HL-60/S4 treated with phorbol 12-myristate 13-acetate at 8.2 ng/mL for 4 days and 3 days (cell line): ENCODE data around the gene CEP83.
"Not testable (repeated sequence)": the region's sequence is repeated elsewhere in the genome, so short reads cannot be mapped to it uniquely, and the experiment has no call there.

Experiments
- in situ Hi-C: fragments of 300-500 bp; cut with MboI; formaldehyde crosslinking; loops from 2 replicates; pipeline ENCODE4 v1.15.0; 2022; ENCODE audit warnings: low sequenced_read_pairs

CEP83 gene, protein sequence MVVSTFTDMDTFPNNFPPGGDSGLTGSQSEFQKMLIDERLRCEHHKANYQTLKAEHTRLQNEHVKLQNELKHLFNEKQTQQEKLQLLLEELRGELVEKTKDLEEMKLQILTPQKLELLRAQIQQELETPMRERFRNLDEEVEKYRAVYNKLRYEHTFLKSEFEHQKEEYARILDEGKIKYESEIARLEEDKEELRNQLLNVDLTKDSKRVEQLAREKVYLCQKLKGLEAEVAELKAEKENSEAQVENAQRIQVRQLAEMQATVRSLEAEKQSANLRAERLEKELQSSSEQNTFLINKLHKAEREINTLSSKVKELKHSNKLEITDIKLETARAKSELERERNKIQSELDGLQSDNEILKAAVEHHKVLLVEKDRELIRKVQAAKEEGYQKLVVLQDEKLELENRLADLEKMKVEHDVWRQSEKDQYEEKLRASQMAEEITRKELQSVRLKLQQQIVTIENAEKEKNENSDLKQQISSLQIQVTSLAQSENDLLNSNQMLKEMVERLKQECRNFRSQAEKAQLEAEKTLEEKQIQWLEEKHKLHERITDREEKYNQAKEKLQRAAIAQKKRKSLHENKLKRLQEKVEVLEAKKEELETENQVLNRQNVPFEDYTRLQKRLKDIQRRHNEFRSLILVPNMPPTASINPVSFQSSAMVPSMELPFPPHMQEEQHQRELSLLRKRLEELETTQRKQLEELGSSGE

DNA sequence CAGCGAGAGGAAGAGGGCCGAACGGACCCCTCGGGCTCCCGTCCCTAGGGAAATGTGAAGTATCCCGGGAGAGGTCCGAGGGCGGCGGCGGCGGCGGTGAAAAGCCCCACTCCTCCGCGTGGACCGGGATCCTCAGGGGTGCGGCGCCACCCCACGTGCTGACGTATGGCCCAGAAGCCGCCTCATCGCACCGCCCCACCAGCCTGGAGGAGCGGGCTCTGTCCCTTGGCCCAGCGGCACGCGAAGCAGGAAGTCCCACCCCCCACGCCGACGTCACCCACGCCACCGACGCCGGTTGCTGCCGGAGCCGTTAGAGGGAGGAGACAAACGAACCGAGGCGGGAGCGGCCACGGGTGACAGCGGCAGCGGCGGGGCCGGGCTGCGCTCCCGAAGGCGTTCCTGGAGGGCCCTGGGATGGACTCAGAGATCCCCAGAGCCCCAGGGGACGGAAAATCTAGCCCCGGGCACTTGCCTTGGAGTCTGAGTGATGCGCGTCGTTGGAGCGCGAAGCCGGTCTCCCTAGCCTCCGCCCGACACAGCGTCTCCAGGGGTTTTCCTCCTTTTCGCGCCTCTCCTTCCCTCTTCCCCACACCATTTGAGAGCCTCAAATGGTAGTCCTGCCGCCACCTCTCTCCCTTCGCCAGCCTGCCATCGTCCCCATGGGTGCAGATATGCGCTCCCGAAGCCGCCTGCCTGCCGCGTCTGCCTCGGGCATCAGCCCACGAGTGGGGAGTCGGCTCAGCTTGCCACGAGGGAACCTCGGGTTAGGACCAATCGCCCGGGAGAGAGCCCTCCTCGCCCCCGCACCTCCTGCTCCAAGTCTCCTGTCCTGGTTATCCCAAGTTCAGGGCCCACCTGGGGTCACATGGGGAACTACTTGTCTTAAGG, at the start of gene CEP83:
Gene CEP83 (minus strand): TSS at position 140 of the 888 bp plus-strand sequence. CDS start 47,377 bp downstream, outside the sequence.
- in situ Hi-C loops: no loop called here

GRCh38 chr12:94509317-94509716, 49.6 kb upstream of the CEP83 start:
- in situ Hi-C loops: no loop called here

DNA sequence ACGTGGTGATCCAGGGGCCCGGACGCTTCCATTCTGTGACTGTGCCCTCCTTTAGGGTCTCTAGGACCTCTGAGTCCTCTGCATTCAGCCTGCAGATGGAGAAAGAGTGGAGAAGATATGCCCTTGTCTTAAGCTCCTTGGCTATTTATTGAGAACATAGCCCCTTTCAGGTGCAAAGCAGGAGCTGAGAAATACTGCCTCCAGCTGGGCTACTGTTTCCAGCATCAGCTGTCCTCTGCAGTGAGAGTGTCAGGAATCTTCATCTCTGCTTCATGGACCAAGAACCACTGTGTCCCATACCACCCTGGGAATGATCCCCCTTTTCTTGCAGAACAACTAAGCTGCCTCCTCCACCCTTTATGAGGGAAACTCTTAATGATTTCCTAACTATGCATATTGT, 47.8 kb upstream of the CEP83 start:
- in situ Hi-C loops: no loop called here

DNA sequence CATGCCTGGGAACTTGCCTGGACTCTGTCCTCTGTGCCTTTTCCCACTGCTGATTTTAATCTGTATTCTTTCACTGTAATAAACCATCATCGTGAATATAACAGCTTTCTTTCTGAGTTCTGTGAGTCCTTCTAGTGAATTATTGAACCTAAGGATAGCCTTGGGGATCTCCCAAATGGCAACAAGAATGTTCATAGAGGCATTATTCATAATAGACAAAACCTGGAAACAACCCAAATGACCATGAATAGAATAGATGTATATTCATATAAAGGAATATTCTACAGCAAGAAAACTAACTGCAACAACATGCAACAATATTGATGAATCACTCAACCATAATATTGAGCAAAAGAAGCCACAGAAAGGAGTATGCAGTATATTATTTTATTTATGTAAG, 44.7 kb upstream of the CEP83 start:
- in situ Hi-C loops: no loop called here

- in situ Hi-C loops: no loop called here
These were observed 44.0 kb upstream of the CEP83 start for GRCh38 chr12:94503619-94504018.

DNA sequence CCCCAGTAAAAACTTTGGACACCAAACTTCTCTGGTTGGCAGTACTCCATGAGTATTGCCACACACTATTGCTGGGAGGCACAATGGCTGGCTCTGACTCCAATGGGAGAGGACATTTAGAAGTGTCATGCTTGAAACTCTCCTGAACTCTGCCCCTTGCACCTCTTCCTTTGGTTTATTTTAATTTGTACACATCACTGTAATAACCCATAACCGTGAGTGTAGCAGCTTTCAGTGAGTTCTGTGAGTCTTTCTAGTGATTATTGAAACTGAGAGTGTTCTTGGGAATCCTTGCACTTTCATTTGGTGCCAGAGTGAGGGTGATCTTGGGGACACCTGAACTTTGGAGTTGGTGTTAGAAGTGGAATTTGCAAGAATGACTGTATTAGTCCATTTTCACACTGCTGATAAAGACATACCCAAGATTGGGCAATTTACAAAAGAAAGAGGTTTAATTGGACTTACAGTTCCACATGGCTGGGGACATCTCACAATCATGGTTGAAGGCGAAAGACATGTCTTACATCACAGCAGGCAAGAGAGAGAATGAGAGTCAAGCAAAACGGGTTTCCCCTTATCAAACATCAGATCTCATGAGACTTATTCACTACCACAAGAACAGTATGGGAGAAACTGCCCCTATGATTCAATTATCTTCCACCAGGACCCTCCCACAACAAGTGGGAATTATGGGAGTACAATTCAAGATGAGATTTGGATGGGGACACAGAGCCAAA, 41.3 kb upstream of the CEP83 start:
- in situ Hi-C loops: no loop called here

- in situ Hi-C loops: no loop called here
These were observed 39.0 kb upstream of the CEP83 start for GRCh38 chr12:94498698-94499097.

GRCh38 chr12:94498073-94498472, 38.4 kb upstream of the CEP83 start:
- in situ Hi-C loops: no loop called here

DNA sequence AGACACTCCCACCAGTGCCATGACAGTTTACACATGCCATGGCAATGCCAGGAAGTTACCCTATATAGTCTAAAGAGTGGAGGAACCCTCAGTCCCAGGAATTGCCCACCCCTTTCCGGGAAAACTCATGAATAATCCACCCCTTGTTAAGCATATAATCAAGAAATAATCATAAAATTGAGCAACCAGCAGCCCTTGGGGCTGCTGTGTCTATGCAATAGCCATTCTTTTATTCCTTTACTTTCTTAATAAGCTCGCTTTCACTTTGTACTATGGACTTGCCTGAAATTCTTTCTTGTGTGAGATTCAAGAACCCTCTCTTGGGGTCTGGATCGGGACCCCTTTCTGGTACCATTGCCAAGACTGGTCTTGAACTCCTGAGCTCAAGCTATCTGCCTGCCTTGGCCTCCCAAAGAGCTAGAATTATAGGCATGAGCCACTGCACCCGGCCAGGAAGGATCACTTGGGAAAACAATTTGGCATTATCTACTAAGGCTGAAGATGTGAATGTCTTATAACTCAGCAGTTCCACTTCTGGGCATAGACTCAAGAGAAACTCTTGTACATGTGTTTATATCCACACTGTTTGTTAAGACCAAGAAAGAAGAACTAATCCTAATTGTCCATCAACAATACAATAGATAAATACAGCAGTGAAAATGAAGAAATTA, 35.9 kb upstream of the CEP83 start:
- in situ Hi-C loops: no loop called here

DNA sequence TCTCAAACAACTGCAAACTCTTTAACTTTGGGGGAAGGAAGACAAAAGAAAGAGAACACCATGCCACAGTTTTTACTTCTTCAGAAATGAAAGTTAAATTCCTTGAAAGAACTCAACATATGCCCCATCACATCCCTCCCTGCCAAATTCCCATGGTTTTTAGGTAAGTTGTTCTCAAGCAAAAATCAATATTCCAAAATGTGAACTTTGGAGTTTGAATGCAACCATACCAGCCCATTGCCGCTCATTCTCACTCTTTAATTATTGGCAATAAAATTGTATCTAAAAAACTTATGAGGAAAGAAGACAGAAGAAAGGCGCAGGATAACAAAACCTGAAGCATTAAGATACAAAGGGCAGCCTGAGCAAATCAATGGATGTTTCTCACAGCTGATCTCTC, 31.8 kb upstream of the CEP83 start:
- in situ Hi-C loops: no loop called here

- in situ Hi-C loops: no loop called here
These were observed 28.8 kb upstream of the CEP83 start for GRCh38 chr12:94488463-94488862.

DNA sequence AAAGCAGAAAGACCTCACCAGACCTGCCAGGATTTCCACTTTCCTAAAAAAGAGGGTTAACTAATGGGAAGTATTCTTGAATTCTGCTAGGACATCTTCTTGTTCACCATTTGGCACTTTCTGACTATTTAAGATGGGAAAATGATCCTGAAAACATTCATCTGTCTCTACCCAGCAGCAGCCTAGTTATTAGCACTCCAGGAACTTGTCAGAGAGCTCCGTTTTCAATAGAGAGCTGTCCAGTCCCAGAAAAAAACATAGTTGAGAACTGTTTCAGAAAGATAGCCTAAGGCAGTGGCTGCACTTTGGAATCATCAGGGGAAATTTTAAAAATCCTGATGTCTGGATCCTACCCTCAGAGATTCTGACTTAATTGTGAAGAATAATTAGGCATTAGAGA, 22.1 kb upstream of the CEP83 start:
- in situ Hi-C loops: no loop called here

GRCh38 chr12:94469522-94469921, 9.9 kb upstream of the CEP83 start:
- in situ Hi-C loops: no loop called here

- in situ Hi-C loops: no loop called here
These were observed 921 bp upstream of the CEP83 start for GRCh38 chr12:94460616-94460959.

DNA sequence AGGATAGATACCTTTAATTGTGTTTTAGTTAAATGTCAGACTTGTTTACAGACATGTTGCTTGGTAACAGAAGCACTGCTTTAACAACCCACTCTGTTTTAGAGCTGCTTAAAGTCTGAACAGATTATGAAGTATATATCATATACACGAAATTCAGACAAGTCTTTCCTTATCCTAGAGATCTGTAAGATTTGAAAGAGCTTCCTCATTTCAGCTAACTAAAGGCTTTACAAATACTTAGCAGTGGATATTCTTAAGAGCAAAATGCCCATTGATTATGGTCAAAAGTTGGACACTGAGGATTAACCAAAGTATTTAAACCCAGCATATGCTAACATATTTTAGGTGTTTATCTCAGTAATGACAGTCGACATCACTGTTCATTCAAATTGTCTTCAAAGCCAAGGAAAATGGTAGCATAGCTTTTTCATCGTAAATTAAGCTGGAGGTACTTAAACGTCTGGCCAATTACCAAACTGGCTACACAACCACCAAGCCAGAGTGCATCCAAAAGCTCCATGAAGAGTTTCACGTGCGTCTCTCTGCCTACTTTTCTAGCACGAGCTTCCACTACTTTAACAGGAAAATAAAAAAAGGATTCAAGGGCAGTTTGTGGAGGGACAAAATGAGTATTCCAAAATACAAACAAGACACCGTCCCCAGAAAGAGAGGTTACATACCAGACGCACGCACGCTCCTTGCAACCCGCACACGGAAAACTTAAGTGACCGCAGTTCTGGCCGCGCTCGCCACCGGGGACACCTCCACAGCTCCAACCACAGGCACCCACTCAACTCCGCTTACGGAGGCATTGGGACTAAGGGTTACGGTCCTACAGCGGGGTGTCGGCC, 565 bp downstream of the CEP83 start:
- in situ Hi-C loops: no loop called here

DNA sequence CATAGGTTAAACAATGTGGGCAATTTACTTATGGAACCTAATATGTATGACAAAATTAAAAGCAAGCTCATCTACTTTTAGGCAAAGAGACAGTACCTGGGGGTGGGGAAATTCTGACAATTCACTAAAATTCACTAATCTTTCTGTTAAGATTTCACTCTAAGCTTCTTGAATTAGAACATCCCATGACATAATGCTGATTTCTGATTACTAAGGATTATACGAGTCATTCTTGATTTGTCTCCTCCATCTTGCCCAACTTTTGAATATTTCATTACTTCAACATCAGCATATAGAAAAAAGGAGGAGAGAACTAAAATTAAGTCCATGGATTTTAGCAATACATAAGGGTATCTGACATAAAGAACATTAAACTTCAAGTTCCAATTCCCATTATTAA, 2.4 kb downstream of the CEP83 start:
- in situ Hi-C loops: no loop called here

- in situ Hi-C loops: not testable (repeated sequence)
These were observed 5.3 kb downstream of the CEP83 start for GRCh38 chr12:94454318-94454717.

DNA sequence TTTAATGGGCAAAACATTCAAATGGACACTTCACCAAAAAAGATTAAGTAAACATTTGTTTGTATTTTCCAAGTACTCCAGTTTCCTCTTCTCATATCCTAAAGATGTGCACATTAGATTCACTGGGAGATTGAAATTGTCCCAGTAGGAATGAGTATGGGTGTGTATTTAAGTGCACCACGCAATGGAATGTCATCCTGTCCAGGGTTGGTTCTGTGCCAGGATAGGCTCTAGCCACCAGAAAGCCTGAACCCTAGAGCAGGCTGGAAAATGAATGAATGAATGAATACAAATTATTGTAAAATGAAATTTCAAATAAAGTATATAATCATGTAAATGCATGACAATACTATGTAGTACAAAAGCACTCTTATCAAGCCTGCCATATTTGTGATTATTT, 14.0 kb downstream of the CEP83 start:
- in situ Hi-C loops: no loop called here

DNA sequence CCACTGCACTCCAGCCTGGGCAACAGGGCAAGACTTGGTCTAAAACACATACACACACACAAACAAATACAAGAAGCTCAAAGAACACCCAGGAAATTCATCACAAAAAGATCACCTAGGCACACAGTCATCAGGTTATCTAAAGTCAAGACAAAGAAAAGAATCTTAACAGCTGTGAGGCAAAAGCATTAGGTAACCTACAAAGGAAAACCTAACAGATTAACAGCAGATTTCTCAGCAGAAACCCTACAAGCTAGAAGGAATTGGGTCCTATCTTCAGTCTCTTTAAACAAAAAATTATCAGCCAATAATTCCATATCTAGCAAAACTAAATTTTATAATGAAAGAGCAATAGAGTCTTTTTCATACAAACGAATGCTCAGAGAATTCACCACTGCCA, 22.4 kb downstream of the CEP83 start:
- in situ Hi-C loops: no loop called here
